Activated T-cell treated with anti-CD3 and anti-CD28 coated beads for 4 hours (primary cell): Measurements from ENCODE around the gene ACTR10.
A peak's percentile ranks its signal among the peaks of the same experiment; 100 is the strongest.
"Not testable (repeated sequence)": the region's sequence is repeated elsewhere in the genome, so short reads cannot be mapped to it uniquely, and the experiment has no call there.

Experiments used
- DNase-seq: peaks from one replicate; pipeline ENCODE4 v3.0.0-alpha.2; 2020

ACTR10 gene

DNA sequence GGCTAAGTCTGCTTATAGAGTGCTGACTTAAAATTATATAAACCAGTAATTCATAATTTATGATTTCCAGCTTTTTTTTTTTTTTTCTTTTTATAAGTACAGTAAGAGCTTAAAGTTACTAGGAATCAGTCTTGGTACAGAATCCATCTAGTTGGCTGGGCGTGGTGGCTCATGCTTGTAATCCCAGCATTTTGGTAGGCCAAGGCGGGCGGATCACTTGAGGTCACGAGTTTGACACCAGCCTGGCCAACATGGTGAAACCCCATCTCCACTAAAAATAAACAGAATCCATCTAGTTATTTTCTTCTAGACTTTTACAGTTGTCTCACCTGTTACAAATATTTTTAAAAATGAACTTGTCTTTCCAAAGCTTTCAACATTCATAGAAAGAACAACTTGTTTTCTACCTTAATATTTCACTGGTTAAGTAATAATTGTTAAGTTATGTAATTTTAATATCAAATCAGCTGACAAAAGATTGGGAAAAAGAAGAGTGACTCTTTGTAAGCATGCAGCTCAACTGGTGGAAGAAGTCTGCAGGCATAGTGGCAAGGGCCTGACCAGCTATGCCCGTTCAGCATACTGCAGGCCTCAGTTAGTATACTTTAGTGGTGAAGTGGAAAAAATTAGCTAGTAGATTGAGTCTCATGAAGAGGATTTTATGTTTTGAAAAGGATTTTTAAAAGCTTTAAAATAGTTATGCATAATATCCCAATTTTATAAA lies 27.3 kb downstream of the ACTR10 start:
- DNase-seq, result no peak

DNA sequence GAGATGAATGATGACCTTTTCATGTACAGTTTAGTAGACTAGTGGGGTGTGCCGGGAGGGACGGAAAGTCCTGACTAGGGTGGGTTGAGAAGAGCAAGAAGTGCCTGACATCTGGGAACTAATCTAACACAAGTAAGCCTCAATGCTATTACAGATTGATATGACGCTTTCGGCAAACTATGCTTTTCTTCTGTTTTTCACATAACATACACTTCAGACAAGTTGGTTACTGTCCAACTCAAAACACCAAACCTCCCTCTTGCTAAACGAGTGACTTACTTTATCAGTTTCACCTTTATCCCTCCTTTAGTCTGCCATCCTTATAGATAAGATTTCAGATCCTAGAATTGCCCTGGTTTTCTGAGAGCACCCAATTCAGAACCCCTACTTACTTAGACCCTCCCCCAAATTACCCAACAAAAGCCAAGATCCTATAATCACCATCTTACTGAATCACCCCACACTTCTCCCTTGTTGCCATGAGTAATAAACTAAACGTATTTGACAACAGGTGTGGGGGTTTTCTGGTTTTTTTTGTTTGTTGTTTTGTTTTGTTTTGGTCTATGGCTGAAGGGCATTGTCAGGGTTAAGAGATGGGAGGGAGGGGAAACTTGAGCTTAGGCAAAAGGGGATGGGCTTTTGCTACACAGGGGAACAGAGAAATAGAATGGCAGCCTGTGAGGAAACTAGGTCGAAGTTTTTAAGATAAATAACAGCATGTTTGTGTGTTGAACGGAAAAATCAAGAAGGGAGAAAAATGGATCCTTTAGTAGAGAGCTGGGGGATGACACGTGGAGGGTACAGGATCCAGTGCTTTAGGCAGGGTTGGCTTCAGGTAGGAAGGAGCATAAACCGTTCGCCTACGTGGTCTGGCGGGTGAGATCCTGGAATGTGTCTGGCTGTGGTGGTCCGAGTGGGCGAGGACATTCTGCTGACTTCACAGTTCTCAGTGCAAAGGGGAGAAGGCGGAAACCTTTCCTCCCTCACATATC lies 38.6 kb downstream of the ACTR10 start:
- DNase-seq, result no peak

DNA sequence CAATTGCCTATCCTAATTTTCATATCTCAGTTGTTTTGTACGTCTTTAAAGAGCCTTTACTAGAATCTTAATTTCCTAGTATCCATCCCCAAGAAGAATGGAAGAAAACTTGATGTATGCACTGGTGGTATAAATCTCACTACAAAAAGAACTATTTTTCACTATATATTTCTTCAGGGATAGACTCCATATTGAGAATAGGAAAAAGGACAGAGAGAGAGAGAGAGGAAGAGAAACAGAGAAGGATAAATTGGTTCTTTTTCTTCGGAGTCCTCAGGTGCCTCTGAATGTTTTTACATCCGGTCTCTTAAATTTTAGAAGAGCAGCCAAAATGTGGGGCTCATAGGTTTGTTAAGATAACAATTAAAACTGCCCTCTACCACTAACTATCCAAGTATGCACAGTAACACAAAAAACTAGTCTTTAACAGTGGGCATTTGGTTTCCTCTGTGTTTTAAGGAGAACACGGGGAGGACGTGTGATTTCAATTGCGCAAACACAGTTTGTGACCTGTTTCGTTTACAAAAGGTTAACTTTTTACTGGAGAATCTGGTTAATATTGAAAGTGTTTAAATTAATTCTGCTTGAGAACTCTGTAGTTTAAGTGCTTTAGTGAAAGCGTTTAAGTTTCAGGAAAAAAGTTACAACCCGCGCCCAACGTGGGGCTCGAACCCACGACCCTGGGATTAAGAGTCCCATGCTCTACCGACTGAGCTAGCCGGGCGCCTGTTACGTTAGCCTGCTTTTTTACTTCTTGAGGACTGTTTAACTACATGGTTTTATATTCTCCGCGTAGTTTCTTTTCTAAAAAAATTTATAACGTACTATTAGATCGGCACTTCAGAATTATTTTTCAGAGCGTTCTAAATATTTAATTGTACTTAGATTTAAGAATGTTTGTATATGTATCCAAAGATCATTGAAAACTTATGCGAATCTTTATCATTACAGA lies 39.6 kb downstream of the ACTR10 start:
- DNase-seq, result peak; percentile 87

DNA sequence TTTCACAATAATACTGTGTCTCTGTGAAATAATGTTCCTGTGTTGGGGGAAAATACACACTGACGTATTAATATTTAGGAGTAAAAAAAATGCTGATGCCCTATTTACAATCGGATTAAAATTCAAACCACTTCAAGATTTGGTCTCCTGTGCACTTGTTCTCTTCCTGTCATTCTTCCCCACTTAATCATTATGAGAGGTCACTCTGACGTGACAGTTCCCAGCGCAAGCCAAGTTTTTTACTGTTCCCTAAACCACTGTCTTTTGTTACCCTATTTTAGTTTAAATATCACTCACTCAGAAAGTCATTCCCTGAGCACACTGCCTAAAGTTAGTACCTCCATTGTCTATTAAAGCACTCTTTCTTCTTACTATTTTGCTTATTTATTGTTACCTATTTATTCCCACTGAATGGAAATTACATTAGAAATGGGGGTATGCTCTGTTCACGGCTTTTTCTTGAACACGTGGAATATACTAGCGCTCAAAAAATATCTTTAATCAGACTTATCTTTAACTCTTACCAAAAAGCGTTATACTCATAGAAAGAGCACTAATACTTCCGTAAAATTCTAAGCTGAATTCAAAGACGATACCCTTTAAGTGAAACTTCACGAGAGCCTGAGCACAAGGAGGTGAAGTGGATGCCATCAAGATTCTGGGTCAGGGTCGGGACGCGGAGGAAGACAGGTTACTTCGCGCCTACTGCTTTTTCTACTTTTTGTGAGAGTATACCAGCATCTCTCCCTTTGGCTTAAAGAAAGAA lies 44.0 kb downstream of the ACTR10 start:
- no peak for DNase-seq

DNA sequence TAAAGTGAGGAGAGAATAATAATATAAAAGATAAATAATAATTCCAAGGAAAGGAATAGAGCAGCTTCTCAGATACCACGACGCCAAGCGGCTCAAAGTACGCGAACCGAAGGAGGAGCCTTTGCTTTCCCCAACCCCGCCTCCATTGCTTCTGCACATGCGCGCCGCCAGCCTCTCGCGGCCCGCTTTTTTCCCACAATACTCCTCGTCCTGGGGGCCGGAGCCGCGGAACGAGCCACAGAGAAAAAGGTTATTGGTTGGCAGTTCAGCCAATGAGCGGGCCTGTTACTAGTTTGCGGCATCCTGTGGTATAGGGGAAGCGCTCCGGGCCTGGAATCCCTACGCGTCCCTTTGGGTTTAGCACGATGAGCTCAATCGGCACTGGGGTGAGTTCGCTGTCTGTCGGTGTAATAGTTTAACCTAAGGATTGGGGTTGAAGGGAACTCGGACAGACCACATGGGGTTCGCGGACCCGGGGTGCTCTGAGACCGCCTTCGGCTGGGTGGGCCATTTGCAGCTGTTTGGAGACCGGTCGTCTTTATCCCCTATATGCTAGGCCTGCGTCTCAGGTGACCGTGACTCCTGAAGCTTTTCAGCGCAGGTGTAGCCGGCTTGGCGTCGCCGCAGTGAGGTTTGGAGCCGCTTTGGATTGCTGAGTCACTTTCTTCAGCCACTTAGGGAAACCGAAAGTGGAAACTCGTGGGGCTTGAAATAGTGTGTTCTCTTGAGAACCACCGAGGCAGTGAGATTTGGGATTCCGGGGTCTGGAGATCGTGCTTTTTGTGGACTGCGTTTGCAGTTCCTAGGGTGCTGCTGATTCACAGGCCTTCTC lies 44.8 kb downstream of the ACTR10 start, which contains the start of gene PSMA3:
Gene PSMA3, plus strand, starts transcription at position 288 of the 832 bp plus-strand sequence. Its CDS starts 78 bp downstream, at position 366.
- DNase-seq, result peak; percentile 96

DNA sequence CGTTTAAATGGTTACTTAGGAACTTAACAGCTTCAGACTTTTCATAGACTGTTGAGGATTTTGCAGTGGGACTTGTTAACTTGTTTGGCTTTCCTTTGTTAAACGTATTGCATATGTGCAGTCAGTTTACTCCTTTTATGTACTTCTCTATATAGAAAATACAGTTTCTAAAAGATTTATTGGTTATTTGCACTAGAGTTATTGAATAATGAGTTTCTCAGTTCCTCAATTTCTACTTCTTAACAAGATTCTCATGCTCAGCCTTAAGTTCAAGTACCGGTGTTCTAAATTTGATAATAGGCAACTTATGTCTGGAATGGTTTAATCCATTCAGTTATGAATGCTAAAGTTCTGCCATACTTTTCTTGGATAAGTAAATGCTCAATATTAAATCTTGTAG lies 45.6 kb downstream of the ACTR10 start:
- DNase-seq, result no peak

DNA sequence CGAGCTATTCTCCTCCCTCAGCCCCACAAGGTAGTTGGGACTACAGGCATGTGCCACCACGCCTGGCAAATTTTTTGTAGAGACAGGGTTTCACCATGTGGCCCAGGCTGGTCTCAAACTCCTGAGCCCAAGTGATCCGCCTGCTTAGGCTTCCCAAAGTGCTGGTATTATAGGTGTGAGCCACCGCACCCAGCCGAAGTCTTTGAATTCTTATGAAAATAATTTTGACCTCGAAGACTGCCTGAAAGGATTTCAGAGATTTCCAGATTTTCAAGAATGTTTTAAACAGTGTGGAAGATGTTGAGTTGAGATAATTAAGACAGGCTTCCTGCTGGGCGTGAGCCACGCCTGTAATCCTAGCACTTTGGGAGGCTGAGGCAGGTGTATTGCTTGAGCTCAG lies 49.7 kb downstream of the ACTR10 start:
- no peak for DNase-seq

DNA sequence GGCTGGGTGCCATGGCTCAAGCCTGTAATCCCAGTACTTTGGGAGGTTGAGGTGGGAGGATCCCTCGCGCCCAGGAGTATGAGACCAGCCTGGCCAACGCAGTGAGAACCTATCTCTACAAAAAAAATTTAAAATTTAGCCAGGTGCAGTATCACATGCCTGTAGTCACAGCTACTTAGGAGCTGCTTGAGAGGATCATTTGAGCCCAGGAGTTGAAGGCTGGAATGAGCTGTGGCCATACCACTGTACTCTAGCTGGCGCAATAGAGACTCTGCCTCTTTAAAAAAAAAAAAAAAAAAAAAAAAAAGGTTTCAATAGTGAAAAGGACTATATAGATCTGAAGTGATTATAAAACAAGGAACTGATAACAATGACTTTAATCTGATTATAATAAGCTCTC lies 58.2 kb downstream of the ACTR10 start:
- no peak for DNase-seq

DNA sequence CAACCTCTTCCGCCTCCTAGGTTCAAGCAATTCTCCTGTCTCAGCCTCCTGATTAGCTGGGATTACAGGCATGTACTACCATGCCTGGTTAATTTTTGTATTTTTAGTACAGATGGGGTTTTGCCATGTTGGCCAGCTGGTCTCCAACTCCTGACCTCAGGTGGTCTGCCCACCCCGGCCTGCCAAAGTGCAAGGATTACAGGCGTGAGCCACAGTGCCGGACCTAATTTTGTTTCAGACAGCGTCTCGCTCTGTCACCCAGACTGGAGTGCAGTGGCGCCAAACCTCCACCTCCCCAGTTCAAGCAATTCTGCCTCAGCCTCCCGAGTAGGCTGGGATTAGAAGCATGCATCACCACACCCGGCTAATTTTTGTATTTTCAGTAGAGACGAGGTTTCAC lies 62.1 kb downstream of the ACTR10 start:
- not testable (repeated sequence) for DNase-seq

DNA sequence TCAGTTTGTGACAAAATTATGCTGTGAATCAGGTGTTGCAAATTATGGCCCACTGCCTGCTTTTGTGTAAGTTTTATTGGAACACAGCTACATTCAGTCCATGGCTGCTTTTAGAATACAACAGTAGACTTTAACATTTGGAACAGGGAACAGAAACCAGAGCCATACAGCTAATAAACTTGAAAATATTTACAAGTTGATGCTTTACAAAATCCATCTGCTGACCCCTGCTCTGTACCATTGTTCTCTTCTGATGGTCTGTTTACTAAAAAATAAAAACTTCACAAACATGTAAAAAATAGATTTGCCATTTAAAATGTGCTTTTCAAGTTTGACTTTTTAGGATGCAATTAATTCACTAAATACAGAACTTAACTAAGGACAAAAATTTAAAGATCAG lies 65.5 kb downstream of the ACTR10 start:
- no peak for DNase-seq

DNA sequence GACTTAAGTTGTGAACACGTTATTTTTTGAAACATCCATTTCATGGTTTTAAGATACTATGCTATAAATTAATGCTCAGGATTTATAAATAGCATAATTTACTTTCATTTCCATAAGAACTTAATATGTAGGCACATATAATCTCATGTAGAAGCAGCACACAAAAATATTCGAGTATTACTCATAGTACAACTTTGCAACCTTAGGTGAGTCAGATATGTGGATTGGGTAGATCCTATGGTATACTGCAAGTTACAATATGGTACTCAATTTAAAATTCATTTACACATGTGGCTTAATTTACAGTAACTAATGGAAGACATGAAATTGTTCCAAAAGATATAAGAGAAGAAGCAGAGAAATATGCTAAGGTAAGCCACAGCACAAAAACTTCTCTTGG lies 70.7 kb downstream of the ACTR10 start:
- no peak for DNase-seq

DNA sequence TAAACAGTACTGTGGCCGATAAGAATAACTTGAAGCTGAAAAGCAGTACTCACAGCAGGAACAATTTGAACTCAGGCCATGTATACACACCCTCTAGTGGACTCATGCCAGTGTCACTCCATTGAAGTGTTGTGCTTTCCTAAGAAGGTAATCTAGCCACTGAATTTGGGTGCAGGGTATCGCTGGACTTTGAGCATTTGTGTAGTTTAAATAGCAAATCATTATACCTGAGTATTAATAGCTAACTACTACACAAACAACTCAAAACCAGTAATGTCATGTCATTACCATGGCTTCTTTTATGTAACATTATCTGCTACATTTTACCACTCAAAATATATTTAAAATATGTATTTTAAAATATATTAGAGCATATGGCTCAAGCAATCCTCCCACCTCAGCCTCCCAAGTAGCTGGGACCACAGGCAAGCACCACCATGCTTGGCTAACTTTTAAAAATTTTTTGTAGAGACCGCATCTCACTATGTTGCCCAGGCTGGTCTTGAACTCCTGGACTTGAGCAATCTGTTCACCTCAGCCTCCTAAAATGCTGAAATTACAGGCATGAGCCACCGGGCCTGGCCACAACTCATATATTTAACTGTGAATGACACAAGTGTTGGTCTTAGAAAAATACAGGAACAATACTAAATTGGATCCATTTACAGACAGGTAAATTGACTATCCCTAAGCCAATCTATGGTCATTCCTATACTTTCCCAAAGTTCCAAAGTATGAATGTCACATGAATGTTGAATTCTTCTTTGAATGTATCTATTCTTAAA lies 72.8 kb downstream of the ACTR10 start:
- no peak for DNase-seq

DNA sequence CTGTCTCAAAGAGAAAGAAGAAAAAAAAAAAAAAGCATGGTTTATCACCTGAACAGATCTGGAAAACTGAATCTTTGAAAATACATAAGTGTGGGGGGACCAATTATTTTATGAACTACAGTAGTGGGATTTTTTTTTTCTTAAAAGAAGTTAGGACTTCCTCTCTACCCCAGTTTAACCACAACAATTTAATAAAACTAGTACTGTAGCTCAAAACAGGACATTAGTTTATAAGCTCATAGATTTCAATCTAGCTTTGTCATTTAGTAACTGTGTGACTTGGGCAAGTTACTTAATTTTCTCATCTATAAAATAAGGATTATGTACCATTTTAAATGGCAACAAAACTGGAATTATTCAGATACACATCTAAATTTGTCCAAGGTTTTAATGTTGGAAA lies 74.9 kb downstream of the ACTR10 start:
- DNase-seq, result no peak

DNA sequence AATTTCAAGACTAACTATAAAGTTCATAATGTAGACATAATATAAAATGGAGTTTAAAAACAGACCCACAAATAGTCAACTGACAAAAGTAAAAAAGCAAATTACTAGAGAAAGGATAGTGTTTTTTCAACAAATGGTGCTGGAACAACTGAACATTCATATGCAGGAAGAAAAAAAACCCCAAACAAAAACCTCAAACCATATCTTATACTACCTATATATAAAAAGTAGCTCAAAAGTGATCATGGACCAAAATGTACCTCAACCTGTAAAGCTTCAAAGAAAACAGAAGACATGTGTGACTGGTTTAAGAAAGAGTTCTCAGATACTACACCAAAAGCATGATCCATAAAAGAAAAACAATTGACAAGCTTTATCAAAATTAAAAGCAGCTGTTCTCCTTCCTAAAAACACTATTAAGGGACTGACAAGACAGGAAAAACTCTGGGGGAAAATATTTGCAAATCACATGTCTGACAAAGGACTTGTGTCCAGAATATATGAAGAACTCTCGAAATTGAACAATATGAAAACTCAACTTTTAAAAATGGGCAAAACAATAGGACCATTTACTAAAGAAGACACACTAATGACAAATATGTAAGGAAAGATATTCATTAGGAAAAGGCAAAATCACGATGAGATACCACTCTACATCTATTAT lies 75.7 kb downstream of the ACTR10 start:
- DNase-seq, result no peak

DNA sequence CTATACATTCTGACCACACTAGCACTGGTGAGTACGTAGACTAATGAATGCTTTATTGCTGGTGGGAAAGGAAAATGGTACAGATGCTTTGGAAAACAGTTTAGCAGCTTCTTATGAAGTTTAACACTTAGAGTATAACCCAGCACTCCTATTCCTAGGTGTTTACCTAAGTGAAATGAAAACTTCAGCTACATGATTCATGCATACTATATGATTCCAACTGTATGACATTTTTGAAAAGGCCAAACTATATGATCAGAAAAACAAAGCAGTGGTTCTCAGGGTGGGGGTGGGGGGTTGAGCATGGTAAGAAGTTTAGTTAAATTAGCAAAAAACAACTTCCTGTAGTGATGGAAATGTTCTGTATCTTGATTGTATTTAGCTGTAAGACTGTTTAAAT lies 76.3 kb downstream of the ACTR10 start:
- no peak for DNase-seq

DNA sequence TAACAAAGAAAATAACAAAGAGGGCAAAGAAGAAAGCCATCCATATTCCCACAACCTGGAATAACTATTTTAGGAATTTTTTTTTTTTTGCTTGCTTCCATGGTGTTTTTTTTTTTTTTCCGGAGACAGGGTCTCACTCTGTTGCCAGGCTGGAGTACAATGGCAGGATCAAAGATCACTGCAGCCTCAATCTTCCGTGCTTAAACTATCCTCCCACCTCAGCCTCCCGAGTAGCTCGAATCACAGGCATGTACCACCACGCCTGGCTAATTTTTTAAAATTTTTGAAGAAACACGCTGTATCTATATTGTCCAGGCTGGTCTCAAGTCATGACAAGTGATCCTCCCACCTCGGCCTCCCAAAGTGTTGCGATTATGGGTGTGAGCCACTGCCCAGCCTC lies 78.2 kb downstream of the ACTR10 start:
- DNase-seq, result no peak

DNA sequence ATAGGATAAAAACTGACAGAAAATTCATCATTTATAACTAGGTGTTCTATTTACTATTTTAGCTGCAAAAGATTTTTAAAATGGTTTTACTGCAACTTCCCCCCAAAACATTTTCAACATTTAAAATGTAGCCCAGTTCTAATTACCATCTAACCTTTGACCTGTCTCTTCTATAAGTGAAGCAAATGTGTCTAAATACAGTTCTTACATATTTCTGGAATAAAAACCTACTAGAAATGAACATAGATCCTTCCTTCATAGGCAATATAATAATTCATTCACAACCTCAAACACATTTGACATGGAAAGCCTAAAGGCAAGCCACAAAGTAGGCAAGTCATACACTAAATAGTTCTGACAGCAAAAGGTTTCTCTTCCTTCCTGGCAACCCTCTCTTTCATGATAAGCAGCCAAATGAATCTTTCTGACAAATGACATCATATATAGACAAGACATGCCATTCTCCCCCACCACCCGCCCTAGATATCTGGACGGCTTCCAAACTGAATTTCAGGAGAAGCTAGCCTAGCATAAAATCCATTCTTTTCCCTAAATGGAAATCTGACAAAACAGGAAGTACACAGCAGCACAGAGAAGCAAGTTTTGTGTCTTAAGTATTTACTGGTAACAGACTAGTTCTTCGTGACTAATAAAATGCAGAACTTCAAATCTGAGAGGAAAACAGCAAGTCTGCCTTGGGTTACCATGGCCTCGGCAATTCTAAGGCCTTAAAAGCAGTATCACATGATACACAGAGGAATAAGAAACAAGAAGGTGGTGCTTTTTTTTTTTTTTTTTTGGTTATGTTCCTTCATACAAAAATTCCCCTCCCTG lies 81.2 kb downstream of the ACTR10 start:
- no peak for DNase-seq

DNA sequence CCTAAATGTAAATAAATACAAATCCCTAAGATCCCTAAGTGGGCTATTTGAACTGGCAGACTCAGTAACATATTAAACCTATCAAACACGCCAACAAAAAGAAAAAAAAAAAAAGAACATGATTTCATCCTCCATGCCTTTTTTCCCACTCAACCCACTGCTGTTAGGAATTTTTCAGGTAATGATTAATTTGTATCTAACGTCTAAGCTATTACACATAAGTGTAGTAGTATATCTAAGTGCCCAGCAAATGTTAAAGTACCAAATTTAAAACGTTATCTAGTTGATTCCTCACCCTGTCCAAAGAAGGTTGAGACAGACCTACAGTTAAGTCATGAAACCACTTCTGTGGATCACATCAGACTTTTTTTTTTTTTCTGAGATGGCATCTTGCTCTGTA lies 82.0 kb downstream of the ACTR10 start:
- no peak for DNase-seq
